ENCODE data around the gene TENM4.
A peak's percentile ranks its signal among the peaks of the same experiment; 100 is the strongest.

Gene TENM4

DNA sequence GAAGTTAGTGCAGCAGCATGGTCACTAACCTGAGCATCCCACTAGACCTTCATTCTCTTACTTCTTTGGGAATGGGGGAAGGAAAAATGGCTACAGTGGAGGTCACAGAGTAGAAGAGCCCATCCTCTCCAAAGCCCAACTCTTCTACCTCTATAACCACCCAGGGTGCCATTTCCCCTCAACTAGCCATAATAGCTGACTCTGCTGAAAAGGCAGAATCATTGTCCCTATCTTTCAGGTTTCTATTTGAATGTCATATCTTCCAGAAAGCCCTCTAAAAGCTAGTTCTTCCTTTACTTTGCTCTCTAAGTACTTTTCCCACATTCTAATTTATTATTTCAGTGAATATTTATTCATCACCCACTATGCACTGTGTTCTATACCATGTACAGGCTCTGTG lies 421.6 kb downstream of the TENM4 start:
- no peak for TF ChIP-seq RARB (CRISPR knock-in tag; IDR thresholded peaks at IDR 0.05)
- TF ChIP-seq ZC3H10 (CRISPR knock-in tag; IDR thresholded peaks at IDR 0.05), result no peak
- no peak for TF ChIP-seq OSR1 (CRISPR knock-in tag; IDR thresholded peaks at IDR 0.05)
- TF ChIP-seq ISL1 (CRISPR knock-in tag; IDR thresholded peaks at IDR 0.05), result no peak
- no peak for TF ChIP-seq TOX (CRISPR knock-in tag; IDR thresholded peaks at IDR 0.05; ENCODE audit: borderline replicate concordance)
- no peak for TF ChIP-seq ARNTL (CRISPR knock-in tag; IDR thresholded peaks at IDR 0.05; ENCODE audit: borderline replicate concordance, low read depth)
- TF ChIP-seq, protein P1, sequence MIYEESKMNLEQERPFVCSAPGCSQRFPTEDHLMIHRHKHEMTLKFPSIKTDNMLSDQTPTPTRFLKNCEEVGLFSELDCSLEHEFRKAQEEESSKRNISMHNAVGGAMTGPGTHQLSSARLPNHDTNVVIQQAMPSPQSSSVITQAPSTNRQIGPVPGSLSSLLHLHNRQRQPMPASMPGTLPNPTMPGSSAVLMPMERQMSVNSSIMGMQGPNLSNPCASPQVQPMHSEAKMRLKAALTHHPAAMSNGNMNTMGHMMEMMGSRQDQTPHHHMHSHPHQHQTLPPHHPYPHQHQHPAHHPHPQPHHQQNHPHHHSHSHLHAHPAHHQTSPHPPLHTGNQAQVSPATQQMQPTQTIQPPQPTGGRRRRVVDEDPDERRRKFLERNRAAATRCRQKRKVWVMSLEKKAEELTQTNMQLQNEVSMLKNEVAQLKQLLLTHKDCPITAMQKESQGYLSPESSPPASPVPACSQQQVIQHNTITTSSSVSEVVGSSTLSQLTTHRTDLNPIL (CRISPR knock-in tag; IDR thresholded peaks at IDR 0.05; ENCODE audit: low read depth), result no peak
- TF ChIP-seq PPARA (CRISPR knock-in tag; IDR thresholded peaks at IDR 0.05; ENCODE audit: borderline replicate concordance), result no peak
- no peak for TF ChIP-seq ZNF565 (CRISPR knock-in tag; conservative IDR thresholded peaks at IDR 0.05; ENCODE audit: low read depth)
- ATAC-seq, result no peak

DNA sequence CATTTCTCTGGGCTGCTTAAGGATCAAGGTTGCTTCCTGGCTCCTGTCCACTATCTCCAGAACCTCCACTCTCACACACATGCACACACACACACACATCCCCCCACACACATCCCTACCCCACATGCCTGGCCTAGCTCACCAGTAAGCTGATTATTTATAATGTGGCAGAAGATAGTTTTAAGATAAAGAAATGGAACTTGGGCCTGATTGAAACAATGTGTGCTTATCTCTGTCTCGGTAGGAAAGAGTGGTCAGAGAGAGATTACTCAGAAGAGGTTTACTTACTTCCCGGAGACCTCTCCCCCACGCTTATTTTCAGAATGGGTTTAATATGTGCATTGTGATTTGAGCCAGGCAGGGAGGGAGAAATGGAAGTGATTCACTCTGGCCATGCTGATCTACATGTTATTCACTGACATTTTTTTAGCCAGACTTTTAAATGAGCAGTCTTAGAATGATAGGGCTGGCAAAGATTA lies 422.4 kb downstream of the TENM4 start:
- peak; percentile 93 for ATAC-seq
- TF ChIP-seq, protein P2, sequence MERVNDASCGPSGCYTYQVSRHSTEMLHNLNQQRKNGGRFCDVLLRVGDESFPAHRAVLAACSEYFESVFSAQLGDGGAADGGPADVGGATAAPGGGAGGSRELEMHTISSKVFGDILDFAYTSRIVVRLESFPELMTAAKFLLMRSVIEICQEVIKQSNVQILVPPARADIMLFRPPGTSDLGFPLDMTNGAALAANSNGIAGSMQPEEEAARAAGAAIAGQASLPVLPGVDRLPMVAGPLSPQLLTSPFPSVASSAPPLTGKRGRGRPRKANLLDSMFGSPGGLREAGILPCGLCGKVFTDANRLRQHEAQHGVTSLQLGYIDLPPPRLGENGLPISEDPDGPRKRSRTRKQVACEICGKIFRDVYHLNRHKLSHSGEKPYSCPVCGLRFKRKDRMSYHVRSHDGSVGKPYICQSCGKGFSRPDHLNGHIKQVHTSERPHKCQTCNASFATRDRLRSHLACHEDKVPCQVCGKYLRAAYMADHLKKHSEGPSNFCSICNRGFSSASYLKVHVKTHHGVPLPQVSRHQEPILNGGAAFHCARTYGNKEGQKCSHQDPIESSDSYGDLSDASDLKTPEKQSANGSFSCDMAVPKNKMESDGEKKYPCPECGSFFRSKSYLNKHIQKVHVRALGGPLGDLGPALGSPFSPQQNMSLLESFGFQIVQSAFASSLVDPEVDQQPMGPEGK (CRISPR knock-in tag; IDR thresholded peaks at IDR 0.05; ENCODE audit: borderline replicate concordance), result peak; percentile 84; the same call in 1 of the 2 replicates
- TF ChIP-seq ZNF565 (CRISPR knock-in tag; conservative IDR thresholded peaks at IDR 0.05; ENCODE audit: low read depth) (no peak), ZC3H10 (CRISPR knock-in tag; IDR thresholded peaks at IDR 0.05) (no peak), ISL1 (CRISPR knock-in tag; IDR thresholded peaks at IDR 0.05) (peak; percentile 95), TOX (CRISPR knock-in tag; IDR thresholded peaks at IDR 0.05; ENCODE audit: borderline replicate concordance) (no peak), ZFP3 (CRISPR knock-in tag; IDR thresholded peaks at IDR 0.05) (peak; percentile 56; the same call in 1 of the 2 replicates), ARNTL (CRISPR knock-in tag; IDR thresholded peaks at IDR 0.05; ENCODE audit: borderline replicate concordance, low read depth) (no peak), RARB (CRISPR knock-in tag; IDR thresholded peaks at IDR 0.05) (no peak), OSR1 (CRISPR knock-in tag; IDR thresholded peaks at IDR 0.05) (no peak), SNAI2 (CRISPR knock-in tag; IDR thresholded peaks at IDR 0.05) (peak; percentile 83; the same call in 1 of the 2 replicates), CSDC2 (CRISPR knock-in tag; IDR thresholded peaks at IDR 0.05) (no peak), GLIS3 (CRISPR knock-in tag; IDR thresholded peaks at IDR 0.05) (peak; percentile 74; the same call in 1 of the 2 replicates), ESRRG (CRISPR knock-in tag; IDR thresholded peaks at IDR 0.05) (no peak; the same call in 1 of the 2 replicates), ZNF8 (CRISPR knock-in tag; IDR thresholded peaks at IDR 0.05) (0 out of 2 replicates have a peak, but pooled peaks have one; percentile 10), TCF4 (CRISPR knock-in tag; IDR thresholded peaks at IDR 0.05; ENCODE audit: borderline replicate concordance) (peak; percentile 100), ZFP30 (CRISPR knock-in tag; IDR thresholded peaks at IDR 0.05) (0 out of 2 replicates have a peak, but pooled peaks have one; percentile 51), BACH2 (CRISPR knock-in tag; IDR thresholded peaks at IDR 0.05; ENCODE audit: borderline replicate concordance) (no peak), ZNF70 (CRISPR knock-in tag; IDR thresholded peaks at IDR 0.05) (peak; percentile 8; the same call in 1 of the 2 replicates), PPARA (CRISPR knock-in tag; IDR thresholded peaks at IDR 0.05; ENCODE audit: borderline replicate concordance) (no peak)
- TF ChIP-seq, protein P3, sequence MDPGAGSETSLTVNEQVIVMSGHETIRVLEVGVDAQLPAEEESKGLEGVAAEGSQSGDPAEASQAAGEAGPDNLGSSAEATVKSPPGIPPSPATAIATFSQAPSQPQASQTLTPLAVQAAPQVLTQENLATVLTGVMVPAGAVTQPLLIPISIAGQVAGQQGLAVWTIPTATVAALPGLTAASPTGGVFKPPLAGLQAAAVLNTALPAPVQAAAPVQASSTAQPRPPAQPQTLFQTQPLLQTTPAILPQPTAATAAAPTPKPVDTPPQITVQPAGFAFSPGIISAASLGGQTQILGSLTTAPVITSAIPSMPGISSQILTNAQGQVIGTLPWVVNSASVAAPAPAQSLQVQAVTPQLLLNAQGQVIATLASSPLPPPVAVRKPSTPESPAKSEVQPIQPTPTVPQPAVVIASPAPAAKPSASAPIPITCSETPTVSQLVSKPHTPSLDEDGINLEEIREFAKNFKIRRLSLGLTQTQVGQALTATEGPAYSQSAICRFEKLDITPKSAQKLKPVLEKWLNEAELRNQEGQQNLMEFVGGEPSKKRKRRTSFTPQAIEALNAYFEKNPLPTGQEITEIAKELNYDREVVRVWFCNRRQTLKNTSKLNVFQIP (CRISPR knock-in tag; IDR thresholded peaks at IDR 0.05; ENCODE audit: borderline replicate concordance, low read depth), result no peak
- TF ChIP-seq, protein P4, sequence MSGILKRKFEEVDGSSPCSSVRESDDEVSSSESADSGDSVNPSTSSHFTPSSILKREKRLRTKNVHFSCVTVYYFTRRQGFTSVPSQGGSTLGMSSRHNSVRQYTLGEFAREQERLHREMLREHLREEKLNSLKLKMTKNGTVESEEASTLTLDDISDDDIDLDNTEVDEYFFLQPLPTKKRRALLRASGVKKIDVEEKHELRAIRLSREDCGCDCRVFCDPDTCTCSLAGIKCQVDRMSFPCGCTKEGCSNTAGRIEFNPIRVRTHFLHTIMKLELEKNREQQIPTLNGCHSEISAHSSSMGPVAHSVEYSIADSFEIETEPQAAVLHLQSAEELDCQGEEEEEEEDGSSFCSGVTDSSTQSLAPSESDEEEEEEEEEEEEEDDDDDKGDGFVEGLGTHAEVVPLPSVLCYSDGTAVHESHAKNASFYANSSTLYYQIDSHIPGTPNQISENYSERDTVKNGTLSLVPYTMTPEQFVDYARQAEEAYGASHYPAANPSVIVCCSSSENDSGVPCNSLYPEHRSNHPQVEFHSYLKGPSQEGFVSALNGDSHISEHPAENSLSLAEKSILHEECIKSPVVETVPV (CRISPR knock-in tag; IDR thresholded peaks at IDR 0.05), result peak; percentile 82; the same call in 1 of the 2 replicates
- TF ChIP-seq, protein P5, sequence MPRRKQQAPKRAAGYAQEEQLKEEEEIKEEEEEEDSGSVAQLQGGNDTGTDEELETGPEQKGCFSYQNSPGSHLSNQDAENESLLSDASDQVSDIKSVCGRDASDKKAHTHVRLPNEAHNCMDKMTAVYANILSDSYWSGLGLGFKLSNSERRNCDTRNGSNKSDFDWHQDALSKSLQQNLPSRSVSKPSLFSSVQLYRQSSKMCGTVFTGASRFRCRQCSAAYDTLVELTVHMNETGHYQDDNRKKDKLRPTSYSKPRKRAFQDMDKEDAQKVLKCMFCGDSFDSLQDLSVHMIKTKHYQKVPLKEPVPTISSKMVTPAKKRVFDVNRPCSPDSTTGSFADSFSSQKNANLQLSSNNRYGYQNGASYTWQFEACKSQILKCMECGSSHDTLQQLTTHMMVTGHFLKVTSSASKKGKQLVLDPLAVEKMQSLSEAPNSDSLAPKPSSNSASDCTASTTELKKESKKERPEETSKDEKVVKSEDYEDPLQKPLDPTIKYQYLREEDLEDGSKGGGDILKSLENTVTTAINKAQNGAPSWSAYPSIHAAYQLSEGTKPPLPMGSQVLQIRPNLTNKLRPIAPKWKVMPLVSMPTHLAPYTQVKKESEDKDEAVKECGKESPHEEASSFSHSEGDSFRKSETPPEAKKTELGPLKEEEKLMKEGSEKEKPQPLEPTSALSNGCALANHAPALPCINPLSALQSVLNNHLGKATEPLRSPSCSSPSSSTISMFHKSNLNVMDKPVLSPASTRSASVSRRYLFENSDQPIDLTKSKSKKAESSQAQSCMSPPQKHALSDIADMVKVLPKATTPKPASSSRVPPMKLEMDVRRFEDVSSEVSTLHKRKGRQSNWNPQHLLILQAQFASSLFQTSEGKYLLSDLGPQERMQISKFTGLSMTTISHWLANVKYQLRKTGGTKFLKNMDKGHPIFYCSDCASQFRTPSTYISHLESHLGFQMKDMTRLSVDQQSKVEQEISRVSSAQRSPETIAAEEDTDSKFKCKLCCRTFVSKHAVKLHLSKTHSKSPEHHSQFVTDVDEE (CRISPR knock-in tag; IDR thresholded peaks at IDR 0.05), result peak; percentile 95
- TF ChIP-seq, protein P1 (CRISPR knock-in tag; IDR thresholded peaks at IDR 0.05; ENCODE audit: low read depth), result peak; percentile 47; the same call in 1 of the 2 replicates
